ENCODE measurements around the gene EPHA10.

Gene EPHA10

DNA sequence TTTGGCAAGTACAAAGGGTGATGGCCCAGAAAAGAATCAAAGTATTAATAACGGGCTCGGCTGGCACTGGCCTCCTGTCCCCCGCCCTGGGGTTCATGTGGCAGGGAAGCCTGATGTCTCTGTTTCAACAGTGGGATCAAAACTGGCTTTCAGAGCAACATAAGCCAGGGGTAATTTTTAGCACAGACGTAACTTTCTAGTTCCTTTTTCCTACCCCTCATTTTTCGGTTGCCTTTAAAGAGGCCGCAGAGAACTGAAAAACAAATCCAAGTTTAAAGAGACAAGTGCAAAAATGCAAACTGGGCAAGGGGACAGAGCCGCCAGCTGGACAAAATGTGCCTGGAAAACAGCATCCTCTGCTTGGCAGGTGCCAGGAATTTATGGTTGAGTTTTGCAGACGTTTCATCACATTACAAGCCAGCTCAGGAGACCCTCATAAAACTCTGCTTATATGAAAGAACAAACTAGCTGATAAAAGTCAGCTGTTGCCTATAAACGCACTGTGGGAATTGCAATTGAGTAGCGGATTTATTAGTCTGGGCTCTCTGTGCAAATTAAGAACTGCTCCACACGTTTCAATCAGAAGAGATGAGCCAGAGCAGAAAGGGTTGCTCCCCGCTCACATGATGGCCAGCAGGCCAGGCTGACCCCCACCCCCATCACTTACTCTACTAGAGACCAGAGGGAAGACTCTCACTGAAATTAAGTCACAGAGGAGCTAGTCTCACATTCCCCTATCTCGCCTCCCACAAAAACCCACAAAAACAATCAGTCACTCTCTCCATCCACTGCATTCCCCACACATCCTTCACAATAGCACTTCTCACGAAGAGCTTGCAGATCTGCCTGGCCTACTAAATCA, 88.4 kb downstream of the EPHA10 start:
- no peak for DNase-seq (ENCODE audit: low read depth in 2 of 2)

DNA sequence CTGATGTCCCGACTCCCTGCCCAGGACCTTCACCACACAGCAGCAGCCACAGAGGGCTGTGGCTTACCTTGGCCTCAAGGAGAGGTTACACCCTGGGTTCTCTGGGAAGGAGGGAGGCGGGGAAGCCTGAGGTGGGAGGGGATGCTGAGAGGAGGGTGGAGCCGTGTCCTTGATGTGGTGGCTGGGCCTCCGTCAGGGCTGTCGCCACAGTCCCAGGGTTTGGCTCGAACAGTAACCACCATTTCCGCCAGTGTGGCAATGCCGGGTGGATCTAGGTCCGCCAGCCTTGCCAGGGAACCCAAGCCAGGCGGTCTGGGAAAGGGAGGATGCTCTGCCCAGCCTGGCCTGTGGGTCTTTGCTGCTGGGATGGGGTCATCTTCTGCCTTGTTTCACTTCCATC, 91.0 kb downstream of the EPHA10 start:
- DNase-seq (ENCODE audit: low read depth in 2 of 2), result peak; percentile 35 to 41

DNA sequence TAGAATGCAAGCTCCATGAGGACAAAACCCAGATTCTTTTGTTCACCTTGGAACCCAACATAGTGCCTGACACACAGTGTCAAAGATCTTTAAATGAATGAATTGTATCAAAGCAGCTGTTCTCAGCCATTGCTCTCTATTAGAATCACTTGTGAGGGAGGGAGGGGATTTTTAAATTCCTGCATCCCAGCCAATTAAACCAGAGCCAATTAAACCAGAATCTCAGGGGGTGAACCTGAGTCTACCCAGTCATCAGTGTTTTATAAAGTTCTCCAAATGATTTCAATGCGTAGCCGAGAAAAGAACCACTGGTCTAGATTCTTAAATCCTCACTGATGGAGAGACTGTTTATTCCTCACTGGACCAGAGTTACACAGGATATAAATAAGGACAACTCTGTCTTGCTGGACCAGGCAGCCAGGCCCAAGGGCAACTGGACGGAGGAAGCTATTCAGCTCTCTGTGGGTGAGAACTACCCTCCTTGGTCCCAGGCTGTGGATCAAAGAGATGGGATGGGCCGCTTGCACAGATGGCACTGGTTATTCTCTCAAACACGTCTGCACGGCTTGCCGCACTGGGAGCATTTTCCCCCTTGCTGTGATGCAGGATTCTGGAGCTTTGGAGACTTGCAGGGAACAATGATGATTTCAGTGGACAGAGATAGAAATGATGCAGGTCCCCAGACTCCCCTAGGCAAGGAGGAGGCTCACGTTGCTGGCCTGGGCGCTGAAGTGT, 92.6 kb downstream of the EPHA10 start:
- no peak for DNase-seq (ENCODE audit: low read depth in 2 of 2)

DNA sequence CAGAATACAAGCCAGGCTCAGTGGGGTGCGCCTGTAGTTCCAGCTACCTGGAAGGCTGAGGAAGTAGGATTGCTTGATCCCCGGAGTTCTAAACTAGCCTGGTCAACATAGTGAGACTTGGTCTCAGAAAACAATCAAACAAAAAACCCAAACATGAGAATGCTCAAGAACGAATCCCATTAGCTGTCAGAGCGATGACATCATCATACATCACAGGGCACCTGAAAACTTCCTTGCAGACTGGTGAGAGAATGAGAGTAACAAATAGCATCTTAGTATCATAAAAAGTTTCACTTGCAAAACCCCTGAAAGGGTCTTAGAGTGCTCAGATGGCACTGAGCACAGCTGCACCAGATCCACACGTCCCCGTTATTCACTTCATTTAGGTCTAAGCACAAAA, 93.7 kb downstream of the EPHA10 start:
- DNase-seq (ENCODE audit: low read depth in 2 of 2), result no peak

DNA sequence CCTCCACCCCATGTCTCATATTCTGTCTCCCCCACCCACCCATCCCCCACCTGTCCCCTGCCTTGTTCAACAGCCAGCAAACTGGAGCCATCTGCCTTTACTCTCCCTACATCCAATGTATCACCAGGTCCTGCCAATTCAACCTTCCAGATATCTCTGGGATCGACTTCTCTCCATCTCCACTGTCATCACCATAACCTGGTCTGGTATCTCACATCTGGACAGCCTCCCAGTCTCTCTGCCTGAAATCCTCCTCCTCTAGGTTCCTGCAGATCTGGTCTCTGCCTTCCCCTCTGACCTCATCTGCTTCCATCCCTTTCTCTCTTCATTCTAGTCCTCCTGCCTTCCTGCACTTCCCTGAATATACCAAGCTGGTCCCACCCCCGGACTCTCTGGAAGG, 94.8 kb downstream of the EPHA10 start:
- DNase-seq (ENCODE audit: low read depth in 2 of 2), result no peak

DNA sequence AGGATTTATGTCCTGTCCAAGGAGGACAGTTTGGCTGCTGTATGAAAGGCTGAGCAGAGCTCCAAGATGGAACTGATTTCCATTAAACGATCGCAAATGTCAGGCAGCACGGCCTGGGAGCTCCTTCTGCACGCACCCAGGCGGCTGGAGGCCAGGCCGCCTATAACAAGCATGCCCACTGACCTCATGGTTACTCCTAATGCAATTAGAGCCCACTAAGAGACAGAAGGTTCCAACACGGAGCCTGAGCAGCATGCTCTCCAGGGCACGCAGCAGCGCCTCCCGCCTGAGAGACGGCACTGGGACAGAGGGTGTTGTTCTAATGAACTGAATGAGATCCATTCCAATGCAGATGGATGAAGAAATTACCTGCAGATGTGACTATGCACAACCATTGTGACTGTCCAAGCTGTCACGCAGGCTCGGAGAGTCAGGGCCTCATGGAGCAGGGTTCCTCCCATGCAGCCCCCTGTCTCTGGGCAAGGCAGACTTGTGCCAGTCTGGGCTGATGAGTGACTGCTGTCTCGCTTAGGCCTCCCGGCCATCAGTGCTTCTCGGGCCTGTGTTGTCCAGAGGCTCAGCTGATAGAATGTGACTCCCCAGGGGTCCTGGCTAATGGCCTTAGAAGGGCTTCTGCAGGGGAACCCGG, 97.8 kb downstream of the EPHA10 start:
- DNase-seq (ENCODE audit: low read depth in 2 of 2), result no peak

DNA sequence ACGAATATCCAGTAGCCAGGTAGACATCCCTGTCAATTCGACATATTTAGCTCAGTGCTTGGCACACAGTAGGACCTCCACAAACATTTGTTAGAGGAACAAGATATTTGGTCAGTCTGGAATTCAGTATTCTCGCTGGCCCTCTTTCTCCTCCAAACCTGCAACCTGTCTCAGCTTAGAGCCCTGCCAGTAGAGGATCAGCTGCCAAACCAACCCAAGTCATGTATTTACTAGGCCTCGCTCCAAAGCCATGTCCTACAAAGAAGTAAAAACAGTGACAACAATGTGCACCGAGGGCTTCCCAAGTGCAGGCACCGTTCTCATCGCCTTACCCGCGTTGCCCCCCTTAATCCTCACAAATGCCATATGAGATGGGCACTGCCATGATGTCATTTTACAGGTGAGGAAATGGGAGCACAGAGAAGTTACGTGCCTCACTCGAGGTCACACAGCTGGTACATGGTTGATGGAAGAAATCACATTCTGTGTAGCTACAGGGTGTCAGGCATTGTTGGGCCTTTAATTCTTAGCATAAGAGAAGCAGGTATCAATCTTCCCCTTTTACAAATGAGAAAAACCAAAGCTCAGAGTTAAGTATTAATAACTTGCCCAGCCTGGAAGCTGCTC, 98.6 kb downstream of the EPHA10 start:
- DNase-seq (ENCODE audit: low read depth in 2 of 2), result no peak

Data from stimulated activated CD4-positive, alpha-beta T cell treated with anti-CD3 and anti-CD28 coated beads, Interleukin-4, amount 100 ng/mL, for 48 hours (primary cell).